ENCODE measurements around the gene KRTAP20-4. TPM values are rescaled to one million over a fixed set of nuclear protein-coding genes. Genes with fewer than 3 reads are reported as not detected.

Gene KRTAP20-4
- total and polyA plus RNA-seq, 9 of the 15 experiments (the other 6 are each of a cell fraction or from before 2014, with no cell fraction given) = not detected

- in situ Hi-C loops (cut with MboI) = no loop called here
- 6% methylated on average over 1 of the region's 1 CpG for WGBS (ENCODE audit: insufficient coverage, low coverage, missing lambda C conversion rate)
- no peaks in the 10 kb centered on the region for H3K9me1 ChIP-seq (ENCODE audit: control insufficient read depth, insufficient read depth, low read length)
- no peak overlapping the region for H3K9ac ChIP-seq (ENCODE audit: insufficient read depth in 1 of 2, low read depth in 2 of 2, low read length in 2 of 2)
- ATAC-seq = no peak
- intact Hi-C loops (cut with micrococcal nuclease) = no loop called here
- TF ChIP-seq ZNF280B (CRISPR knock-in tag; IDR thresholded peaks at IDR 0.05) = no peak
- TF ChIP-seq NONO (IDR thresholded peaks at IDR 0.05; ENCODE audit: low read depth in 2 of 2, low read length in 1 of 2) = no peak
- no peak for TF ChIP-seq REST (IDR thresholded peaks at IDR 0.05; ENCODE audit: borderline replicate concordance)
- TF ChIP-seq REST (CRISPR knock-in tag; IDR thresholded peaks at IDR 0.05; ENCODE audit: low read depth) = no peak
- no peak for TF ChIP-seq SMAD2 (IDR thresholded peaks at IDR 0.05; ENCODE audit: low read depth, low read length)
- TF ChIP-seq ARID2 (IDR thresholded peaks at IDR 0.05) = no peak
- no peak for TF ChIP-seq ZNF354B (CRISPR knock-in tag; IDR thresholded peaks at IDR 0.05)
- no peak for TF ChIP-seq ZKSCAN8 (CRISPR knock-in tag; IDR thresholded peaks at IDR 0.05)
- no peak for TF ChIP-seq NFYB (IDR thresholded peaks at IDR 0.05; ENCODE audit: extremely low read depth, insufficient read length)
- no peaks in the 10 kb centered on the region for H3K79me2 ChIP-seq (ENCODE audit: control insufficient read depth, insufficient read depth, low read length)
- no peaks in the 10 kb centered on the region for H3K36me3 ChIP-seq (ENCODE audit: control insufficient read depth, insufficient read depth, low read length)
- BruUV-seq (replicated peaks) = no TSS peak
- no peaks in the 10 kb centered on the region for H4K20me1 ChIP-seq (replicated peaks; ENCODE audit: control insufficient read depth, insufficient read depth, low read length)
- ChIA-PET POLR2A (no interaction called here), CTCF (ENCODE audit: low intra/inter-chr PET ratio) (no interaction called here)
- H3K27ac ChIP-seq (ENCODE audit: extremely low read depth, low read depth, low read length) = no peak overlapping the region
- DNase-seq (ENCODE audit: extremely low read depth in 1 of 4, low spot score in 3 of 4) = no peak
- no peaks in the 10 kb centered on the region for H3K4me1 ChIP-seq (replicated peaks in 1 of 2; ENCODE audit: control insufficient read depth in 2 of 2, insufficient read depth in 2 of 2, low read length in 2 of 2)
- H3K4me3 ChIP-seq = no peak overlapping the region
- H3K9me3 ChIP-seq (replicated peaks; ENCODE audit: control insufficient read depth, insufficient read depth, low read depth, low read length) = no peaks in the 10 kb centered on the region
- no peak overlapping the region for H3K4me2 ChIP-seq (ENCODE audit: insufficient read depth, low read length)
- FAIRE-seq = no peak
- no peak overlapping the region for H2AFZ ChIP-seq (ENCODE audit: low read depth, low read length)
- no peaks in the 10 kb centered on the region for H3K27me3 ChIP-seq (ENCODE audit: control insufficient read depth in 2 of 2, insufficient read depth in 2 of 2, low read length in 2 of 2)
Observed at GRCh38 chr21:30668776-30669175, 48.3 kb downstream of the KRTAP20-4 start.
